ENCODE data around the gene PDE4D. TPM values are rescaled to one million over a fixed set of nuclear protein-coding genes. Genes with fewer than 3 reads are reported as not detected.

Gene PDE4D
- total and polyA plus RNA-seq, 2 of the 4 experiments (the other 2 are of a cell fraction) = 1.4 to 7.9 TPM

GRCh38 chr5:59071755-59072549 is 821.6 kb downstream of the PDE4D start:
- no TSS peak for BruUV-seq (replicated peaks)
- no peak overlapping the region for H2AK9ac ChIP-seq (replicated peaks; ENCODE audit: low read depth, low read length, poor library complexity)
- H3K9ac ChIP-seq (ENCODE audit: low read depth, low read length) = no peak overlapping the region
- H3K36me3 ChIP-seq (ENCODE audit: control insufficient read depth, insufficient read depth, low read length) = no peaks in the 10 kb centered on the region
- H2AFZ ChIP-seq (replicated peaks; ENCODE audit: low read length, poor library complexity) = no peak overlapping the region
- 40% methylated on average over 1 of the region's 12 CpGs; no CpG with 5 or more reads in 1 of the 2 experiments for WGBS, 2 experiments (ENCODE audit: extremely low coverage in 2 of 2, insufficient read length in 1 of 2)
- H2AK5ac ChIP-seq (ENCODE audit: low read depth, low read length) = no peak overlapping the region
- no peak overlapping the region for H3K4me3 ChIP-seq (ENCODE audit: insufficient read depth, low read depth, low read length)
- in situ Hi-C loops (cut with MboI; ENCODE audit: low sequenced_read_pairs) (no loop called here), intact Hi-C loops (cut with micrococcal nuclease) (no loop called here), dilution Hi-C loops (cut with HindIII; ENCODE audit: low sequenced_read_pairs, unreplicated experiment) (no loop called here)
- H3K27ac ChIP-seq (ENCODE audit: insufficient read depth, low read length) = no peak overlapping the region
- no peak for ATAC-seq (ENCODE audit: low read depth)
- no peak overlapping the region for H3K4ac ChIP-seq (ENCODE audit: low read depth, low read length)
- no peak overlapping the region for H2BK20ac ChIP-seq (ENCODE audit: low read depth, low read length)
- peaks cover 1% of the 10 kb centered on the region for H3K9me1 ChIP-seq (ENCODE audit: insufficient read depth, low read length)
- no peak for DNase-seq
- POLR2A ChIA-PET (ENCODE audit: unreplicated experiment) = no interaction called here
- H4K91ac ChIP-seq (ENCODE audit: insufficient read depth, low read depth, low read length) = no peak overlapping the region
- H4K20me1 ChIP-seq (ENCODE audit: insufficient read depth, low read length) = no peaks in the 10 kb centered on the region
- no peaks in the 10 kb centered on the region for H3K27me3 ChIP-seq (ENCODE audit: control insufficient read depth, insufficient read depth, low read length)
- TF ChIP-seq MAZ (IDR thresholded peaks at IDR 0.05; ENCODE audit: borderline replicate concordance, low read depth, low read length) (no peak), ELK1 (IDR thresholded peaks at IDR 0.05; ENCODE audit: borderline replicate concordance, low read depth, low read length) (no peak), BHLHE40 (IDR thresholded peaks at IDR 0.05; ENCODE audit: low read depth, low read length) (no peak), RCOR1 (IDR thresholded peaks at IDR 0.05; ENCODE audit: insufficient replicate concordance, low read length) (no peak), SMC3 (IDR thresholded peaks at IDR 0.05; ENCODE audit: low read depth, low read length) (no peak), RAD21 (IDR thresholded peaks at IDR 0.05; ENCODE audit: low read length) (no peak), NFE2L2 (IDR thresholded peaks at IDR 0.05; ENCODE audit: low read depth, low read length) (no peak), RFX5 (IDR thresholded peaks at IDR 0.05; ENCODE audit: low read depth, low read length) (no peak), FOS (IDR thresholded peaks at IDR 0.05; ENCODE audit: low read depth, low read length) (no peak)
- TF ChIP-seq, protein P1, sequence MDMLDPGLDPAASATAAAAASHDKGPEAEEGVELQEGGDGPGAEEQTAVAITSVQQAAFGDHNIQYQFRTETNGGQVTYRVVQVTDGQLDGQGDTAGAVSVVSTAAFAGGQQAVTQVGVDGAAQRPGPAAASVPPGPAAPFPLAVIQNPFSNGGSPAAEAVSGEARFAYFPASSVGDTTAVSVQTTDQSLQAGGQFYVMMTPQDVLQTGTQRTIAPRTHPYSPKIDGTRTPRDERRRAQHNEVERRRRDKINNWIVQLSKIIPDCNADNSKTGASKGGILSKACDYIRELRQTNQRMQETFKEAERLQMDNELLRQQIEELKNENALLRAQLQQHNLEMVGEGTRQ (IDR thresholded peaks at IDR 0.05; ENCODE audit: low read depth, low read length) = no peak
- H4K5ac ChIP-seq (ENCODE audit: low read depth, low read length) = no peak overlapping the region
- no peak overlapping the region for H3K4me2 ChIP-seq (ENCODE audit: low read depth, low read length)
- no peaks in the 10 kb centered on the region for H3K9me3 ChIP-seq (ENCODE audit: control insufficient read depth, insufficient read depth, low read length)
- no peak overlapping the region for H2BK5ac ChIP-seq (ENCODE audit: low read depth, low read length, poor library complexity, severe bottlenecking)
- H2BK15ac ChIP-seq (ENCODE audit: low read depth, low read length) = no peak overlapping the region; the same call in 2 of the 3 replicates
- H3K18ac ChIP-seq (ENCODE audit: low read depth, low read length) = no peak overlapping the region
- H3K56ac ChIP-seq (ENCODE audit: extremely low read depth, insufficient read depth, low read length) = no peak overlapping the region
- H2BK120ac ChIP-seq (ENCODE audit: low read depth, low read length) = no peak overlapping the region
- H3K14ac ChIP-seq (replicated peaks; ENCODE audit: low read depth, low read length) = no peak overlapping the region
- no peak overlapping the region for H3K23ac ChIP-seq (ENCODE audit: low read depth, low read length)
- no peaks in the 10 kb centered on the region for H3K79me1 ChIP-seq (ENCODE audit: low read depth in 1 of 2, low read length in 2 of 2)
- no peak overlapping the region for H4K8ac ChIP-seq (ENCODE audit: low read depth in 2 of 2, low read length in 2 of 2)
- CTCF ChIA-PET = no interaction called here
- peaks cover 4% of the 10 kb centered on the region; the same call in 1 of the 2 replicates for H3K4me1 ChIP-seq (ENCODE audit: control insufficient read depth, insufficient read depth, low read length)

All from IMR-90 (cell line).